Fibroblast of skin of left biceps (primary cell): ENCODE results near the gene KLHL29.

Experiments
- DNase-seq, 2 experiments: peaks; one replicate each; pipeline ENCODE4 v3.0.0-alpha.2; 2013; ENCODE audit warnings: low read depth in 2 of 2

Gene KLHL29

DNA sequence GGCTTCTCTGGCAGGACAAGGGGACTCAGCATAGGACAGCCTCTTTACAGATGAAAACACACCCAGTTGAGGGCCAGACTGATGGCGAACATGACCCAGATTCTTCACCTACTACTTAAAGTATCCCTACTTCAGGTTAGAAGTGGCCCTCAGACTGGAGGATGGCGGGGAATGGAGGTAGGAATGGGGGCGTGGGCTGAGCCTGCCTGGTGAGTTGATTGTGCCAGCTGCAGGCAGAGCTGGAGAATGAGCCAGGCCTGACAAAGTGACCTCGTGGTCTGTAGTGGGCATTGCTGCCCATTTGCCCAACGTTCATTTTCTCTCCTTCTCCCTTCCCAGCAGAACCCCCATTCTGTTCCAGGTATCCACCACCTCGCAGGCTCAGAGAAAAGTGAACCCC lies 186.1 kb downstream of the KLHL29 start:
- DNase-seq: no peak

DNA sequence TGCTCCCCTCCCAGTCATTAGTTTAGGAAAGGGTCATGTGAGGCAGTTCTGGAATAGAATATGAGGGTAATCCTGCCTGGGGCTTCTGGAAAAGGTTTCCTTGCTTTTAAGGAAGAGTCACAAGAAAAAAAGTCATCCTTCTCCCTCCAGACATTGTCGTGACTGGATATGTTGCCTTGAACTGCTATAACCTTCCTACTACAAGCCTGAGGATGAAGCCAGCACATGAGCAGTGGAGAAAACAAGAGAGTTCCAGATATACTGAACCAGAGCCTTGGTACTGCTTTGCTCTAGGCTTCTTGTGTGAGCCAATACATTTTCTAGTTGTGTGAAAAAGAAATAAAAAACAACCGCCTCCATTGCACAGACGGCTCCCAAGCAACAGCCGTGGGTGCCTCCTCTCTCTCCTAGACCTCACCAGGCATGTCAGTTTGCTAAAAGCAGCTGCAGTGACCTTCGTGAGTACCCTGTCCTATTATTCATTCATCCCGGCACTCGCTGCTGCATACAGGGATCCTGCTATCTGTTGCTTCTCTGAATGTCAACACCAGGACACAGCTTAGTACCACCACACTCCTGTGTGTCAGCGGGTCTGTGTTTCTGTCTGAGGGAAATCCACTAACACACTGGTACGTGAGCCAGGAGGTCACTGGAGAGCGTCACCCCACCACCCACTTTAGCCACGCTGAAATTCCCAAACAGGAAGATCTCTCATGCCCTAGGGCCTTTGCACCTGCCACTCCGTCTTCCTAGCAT lies 186.7 kb downstream of the KLHL29 start:
- no peak for DNase-seq

DNA sequence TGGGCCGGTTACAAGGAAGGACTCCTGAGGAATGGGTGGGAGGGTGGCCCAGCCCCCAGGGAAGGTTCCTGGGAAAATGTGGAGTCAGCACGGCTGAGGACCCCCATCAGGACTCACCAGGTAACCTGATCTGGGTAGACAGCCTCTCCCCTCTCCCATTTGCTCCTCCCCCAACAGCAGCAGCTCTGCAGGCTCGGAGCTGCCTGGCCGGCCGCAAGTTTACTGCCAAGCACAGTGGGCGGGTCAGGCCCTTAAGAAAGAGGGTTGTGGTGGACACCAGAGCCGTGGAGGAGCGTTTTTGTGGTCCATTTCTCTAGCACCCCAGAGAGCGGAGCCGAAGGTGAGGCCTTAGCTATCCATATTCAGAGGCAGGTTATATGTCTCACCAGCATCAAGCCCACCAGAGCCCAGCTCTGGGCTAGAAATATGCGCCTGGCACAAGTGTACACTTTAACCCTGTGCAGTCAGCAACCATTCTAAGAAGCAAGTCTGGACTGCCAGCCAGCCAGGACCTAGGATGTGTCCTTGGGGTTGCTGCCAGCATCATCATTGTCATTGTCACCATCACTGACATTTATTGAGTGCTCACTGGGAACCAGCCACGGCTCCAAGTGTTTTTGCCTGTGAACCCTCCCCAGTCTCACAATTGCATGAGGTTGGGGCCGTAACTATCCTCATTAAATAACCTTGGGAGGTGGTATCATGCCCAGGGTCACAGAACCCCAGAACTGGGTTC lies 190.1 kb downstream of the KLHL29 start:
- no peak for DNase-seq

DNA sequence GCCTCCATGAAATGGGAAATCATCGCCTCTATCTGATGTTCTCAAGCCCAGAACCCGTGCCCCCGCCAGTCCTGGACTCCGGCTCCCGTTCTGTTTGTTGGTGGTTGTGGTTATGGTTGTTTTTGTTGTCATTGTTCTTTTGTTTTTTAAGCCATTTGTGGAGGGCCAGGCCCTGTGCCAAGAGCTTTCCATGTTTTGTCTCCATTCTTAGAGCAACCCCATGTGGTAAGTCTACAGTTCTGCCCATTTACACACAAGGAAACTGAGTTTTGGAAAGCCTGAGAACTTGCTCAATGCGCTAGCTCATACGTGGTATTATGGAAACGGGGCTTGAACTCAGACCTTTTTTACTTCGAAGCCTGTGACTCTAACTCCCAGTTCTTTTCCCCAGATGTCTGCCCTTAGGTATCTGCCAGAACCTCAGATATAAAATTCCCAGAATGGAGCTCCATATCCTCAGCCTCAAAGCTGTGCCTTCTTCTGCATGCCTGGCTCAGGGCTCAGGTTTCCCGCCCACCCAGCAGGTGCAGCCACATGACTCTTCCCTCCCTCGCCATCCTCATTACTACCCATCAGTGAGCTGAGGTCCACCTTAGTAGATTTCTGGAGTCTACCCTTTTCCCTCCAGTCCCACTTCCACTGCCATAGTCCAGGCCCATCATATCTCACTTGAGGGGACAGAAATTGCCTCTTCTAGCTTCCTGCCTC lies 194.1 kb downstream of the KLHL29 start:
- no peak for DNase-seq

DNA sequence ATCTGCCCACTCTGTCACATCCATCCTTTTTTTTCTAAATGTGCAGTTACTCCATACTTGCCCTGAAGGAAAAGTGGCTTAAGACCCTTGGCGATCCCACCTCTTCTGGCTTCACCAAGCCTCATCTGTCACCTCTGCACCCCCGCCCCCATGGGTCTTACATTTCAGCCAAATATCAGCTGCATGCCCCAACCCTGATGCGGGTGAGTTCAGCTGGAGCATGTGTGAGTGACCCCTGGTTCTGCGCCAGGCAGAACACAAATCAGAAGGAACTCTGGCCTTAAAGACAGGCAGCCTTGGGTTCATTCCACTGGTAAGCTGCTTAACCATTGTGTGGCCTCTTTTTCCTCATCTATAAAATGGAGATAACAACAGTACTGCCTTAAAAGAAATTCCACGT lies 194.7 kb downstream of the KLHL29 start:
- no peak for DNase-seq

DNA sequence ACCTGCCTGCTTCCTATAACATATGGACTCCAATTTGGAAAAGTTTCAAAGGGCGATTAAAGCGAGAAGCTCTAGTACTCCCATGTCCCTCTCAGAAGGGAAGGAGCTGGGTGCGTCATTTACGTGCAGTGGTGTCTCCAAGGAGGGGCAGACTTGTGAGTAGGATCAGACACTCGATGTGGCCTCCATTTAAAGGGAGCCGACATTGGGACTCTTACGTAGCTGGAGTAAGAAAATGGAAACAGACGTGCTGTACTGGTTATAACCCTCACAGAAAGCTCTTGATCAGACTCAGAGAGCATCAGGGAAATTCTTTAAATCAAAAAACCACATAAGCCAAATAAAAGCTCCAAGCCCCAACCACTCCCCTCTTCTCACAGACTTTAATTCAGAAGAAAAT lies 198.5 kb downstream of the KLHL29 start:
- no peak for DNase-seq

DNA sequence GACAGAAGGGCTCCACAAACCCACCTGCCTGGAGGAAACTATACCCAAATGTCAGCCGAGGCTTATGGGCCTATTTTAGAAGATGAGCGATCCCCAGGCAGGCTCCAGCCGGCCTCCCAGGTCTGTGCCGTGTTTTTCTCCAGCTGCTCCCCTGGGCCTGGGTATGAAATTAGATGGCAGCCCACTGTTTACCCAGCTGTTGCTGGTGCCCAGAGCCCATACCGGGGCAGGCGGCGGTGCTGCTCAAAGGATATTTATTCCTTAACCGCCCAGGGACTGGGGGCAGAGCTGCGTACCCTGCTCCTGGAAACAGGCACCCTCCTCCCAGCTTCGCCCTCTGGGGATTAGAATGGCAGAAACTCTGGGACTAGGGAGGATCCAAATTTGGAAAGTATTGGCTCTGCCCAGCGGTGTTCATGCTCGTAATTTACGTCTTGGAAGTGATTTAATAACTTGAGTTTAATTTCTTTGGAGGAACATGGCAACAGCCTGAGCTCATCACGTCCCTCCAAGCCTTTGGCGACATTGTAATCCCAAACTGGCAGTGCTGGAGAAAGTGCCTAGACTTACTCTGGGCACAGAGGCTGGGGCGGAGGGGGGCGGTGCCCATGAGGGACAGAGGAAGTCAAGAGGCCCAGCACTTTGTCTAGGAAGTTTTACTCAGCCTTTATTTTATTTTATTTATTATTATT lies 199.2 kb downstream of the KLHL29 start:
- no peak for DNase-seq

DNA sequence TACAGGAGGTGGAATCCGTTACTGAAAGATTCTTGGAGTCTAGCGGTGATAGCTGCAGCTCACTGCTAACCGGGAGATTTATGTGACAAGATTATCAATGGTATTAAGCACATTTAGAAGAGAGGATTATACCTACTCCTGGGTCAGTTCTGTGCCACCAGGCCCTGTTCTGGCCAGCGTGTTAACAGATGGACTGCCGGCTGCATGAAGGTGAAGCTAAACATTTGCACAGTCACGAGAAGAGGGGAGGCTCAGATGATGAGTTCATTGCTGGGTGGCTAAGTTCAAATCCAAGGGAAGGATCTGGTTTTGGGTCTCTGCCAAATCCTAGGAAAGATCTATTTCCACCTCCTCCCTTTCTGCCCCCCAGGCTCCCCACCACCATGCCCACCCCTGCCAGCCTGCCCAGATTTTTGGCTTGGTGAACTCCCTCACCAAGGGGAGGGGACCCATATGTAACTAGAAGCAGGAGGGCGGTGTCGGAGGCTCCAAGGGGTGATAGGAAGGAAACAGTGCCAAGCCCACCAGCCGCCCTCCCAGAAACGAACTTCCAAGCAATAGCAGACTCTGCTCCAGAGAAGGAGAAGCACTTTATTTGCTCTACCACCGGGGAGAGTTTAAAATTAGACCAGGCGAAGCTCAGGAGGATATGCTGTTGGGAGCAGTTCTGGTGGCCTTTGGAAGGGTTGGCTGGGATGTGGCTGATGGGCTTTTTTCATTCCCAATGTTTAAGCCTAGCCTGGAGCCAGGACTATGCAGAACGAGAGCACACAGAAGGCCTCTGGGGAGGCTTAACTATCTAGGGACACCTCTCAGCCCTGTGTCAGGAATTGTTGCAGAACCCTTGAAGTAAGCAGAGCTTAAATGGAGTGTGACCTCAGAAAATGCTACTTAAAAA lies 200.5 kb downstream of the KLHL29 start:
- DNase-seq: no peak

DNA sequence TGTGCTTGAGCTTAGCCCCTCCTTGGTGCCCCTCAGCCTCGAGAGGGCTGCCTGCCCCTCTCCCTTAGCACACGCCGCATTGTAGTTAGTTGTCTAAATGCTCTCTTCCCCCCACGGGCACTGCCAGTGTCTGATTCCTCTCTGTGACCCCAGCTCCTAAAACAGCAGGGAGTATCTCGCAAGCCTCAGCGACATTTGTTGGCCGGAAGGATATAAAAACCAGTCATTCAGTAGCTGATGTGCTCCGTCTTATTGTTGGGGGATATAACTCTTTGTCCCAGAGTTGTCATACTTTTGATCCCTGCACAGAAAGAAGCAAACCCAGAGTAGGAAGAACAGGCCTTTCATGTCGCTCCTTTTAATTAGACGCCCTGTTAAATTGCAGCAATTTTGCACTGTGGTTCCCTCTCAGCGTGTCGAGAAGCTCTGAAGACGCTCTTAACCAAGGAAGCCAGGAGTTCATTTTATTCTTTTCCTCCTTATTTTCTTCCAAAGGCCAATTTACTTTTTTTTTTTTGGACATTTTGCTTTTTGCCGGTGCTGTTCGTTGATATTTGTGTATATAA lies 201.8 kb downstream of the KLHL29 start:
- no peak for DNase-seq

DNA sequence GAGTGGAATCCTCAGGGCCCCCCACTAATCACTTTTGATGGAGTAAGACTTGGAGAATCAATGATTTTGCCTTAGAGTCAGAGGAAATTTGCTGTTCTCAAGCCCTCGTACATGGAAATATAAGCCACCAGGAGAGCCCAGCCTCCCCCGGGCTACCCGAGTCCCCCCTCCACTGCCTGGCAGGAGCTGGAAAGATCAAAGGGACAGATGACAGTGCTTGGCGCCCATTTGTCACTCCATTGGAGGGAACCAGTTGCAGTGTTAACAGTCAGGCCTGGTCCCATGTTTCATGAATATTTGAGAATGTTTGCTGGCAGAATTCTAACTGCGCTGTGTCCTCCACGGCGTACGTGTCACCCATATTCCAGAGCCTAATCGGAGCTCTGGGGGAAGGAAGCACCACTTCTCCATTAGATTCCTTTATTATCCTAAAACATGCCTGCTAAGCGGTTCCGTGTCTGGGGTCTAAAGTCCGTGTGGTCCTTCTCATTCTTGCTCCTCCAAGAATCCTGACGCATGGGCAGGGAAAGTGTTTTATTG lies 202.4 kb downstream of the KLHL29 start:
- DNase-seq: no peak

DNA sequence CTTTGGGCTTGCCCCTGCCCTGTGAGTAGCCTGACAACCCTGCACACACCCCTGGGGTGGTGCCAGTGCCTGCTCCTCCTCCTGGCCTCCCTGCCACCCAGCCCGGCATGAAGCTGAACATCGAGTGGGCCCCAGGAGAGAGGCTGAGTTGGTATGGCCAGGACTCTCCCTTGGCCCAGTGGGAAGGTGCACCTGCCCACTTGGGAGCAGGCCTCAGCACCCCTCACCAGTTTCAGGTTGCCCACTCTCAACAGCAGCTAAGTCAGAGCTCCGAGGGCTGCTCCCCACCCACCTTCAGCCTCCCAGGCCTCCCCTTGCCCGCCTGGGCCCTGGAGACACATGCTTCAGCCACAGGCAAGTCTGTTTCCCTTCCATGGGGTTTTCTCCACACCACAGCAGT lies 203.1 kb downstream of the KLHL29 start:
- no peak for DNase-seq

DNA sequence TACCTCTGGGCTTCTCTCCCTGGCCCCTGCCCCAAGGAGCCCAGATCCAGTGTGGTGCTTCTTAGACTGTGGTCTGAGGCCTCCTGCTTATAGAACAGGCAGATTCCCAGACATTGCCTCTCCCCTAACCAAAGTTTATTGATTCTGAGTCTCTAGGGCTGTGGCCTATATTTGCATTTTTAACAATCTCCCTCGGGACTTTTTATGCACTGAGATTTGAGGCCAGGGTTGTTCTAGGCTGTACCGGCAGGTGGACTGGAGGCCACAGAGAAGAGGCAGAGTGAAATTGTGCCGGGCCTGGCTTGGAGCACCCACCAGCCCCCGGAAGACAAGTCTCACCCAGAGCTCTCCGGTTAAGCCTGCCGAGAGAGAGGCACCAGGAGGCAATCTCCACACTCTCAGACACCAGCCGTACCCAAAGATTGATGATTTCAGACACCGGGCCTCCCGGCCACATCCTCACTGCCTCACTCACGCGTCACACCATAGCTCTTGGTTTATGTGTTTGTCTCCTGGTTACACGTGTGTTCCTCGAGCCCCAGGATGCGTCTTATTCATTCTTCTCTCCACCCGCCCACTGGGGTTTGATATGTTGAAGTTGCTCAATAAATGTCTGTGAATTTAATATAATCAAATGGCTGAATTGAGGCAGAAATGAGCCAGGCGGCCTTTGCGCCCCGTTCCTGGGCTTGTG lies 203.7 kb downstream of the KLHL29 start:
- no peak for DNase-seq

DNA sequence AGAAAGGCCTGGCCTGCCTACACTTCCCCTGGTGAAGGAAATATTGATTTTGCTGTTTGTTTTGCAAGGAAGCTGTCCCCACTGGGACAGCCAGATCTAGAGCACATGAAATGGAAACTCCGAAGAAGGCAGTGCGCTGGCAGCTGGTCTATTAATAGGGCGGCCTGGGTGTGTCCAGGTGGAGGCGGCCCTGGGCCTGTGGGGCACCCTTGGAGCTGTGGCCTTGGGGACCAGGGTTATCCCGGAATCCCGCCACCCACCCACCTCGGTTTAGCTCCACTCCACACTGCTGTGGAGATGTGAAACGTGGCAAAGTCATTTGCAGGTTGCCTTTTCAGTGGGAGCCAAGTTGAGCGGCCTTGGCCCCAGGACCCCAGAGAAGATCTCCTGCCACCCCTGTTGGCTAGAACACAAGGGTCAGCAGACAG lies 204.3 kb downstream of the KLHL29 start:
- no peak for DNase-seq

DNA sequence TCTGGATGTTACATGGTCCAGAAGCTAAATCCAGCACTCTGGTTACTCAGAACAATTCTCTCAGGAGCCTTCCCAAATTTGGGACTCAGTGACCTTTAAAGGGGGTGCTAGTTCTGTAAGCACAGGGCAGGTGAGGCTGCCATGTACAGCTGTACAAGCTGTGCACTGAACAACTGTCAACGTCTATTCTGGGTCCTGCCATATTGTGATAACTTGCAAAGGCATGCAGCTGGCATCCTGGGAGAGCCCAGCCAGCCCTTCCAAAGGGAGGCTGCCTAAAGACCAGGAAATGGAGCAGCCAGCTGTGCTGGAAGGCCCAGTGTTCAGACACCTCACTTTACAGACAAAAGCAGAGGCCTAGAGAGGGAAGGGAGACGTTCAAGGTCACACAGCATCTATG lies 204.8 kb downstream of the KLHL29 start:
- no peak for DNase-seq

DNA sequence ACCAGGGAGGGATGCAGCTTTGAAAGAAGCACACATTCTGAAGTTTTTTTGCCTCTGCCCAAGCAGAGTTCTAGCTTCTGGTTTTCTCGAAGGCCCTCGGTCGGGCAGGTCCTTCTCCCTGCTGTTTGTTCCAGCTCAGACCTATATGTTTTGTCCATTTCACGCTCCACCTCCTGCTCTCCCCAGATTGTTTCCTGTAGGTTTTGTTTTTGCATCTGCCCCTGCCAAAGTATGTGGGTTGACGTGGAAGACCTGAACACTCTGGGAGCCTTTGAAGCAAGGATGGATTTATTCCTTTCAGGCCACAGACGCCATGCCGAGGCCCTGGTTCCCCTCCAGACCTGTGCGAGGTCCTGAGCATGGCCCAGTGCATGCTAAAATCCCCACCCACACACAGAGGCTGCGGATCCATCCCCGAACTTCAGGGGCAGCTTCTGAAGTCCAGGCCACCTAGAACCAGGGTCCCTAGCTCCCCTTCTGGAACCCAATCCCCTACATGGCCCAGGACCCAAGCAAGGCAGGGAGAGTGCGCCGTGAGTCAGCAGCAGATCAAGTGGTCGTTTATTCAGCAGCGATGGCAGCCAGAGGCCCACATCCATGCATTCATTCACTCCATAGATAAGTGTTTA lies 205.4 kb downstream of the KLHL29 start:
- DNase-seq: no peak

DNA sequence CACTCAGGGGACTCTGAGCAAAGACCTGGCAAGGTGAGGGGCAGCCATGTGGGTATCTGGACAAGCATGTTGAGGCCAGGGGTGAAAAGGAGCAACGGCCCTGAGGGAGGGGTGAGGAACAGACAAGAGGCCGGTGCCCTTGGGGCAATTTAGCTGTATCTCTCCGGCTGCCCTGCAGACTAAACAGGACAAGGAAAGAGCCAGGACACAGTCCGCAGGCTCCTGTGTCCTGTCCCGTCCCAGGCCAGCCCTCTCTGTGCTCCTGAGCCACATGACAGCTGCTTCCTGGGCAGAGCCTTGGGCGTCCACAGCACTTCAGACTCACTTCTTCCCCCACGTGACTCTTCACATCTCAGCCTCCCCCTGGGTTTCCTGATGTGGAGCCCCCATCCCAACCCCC lies 206.1 kb downstream of the KLHL29 start:
- DNase-seq: no peak

DNA sequence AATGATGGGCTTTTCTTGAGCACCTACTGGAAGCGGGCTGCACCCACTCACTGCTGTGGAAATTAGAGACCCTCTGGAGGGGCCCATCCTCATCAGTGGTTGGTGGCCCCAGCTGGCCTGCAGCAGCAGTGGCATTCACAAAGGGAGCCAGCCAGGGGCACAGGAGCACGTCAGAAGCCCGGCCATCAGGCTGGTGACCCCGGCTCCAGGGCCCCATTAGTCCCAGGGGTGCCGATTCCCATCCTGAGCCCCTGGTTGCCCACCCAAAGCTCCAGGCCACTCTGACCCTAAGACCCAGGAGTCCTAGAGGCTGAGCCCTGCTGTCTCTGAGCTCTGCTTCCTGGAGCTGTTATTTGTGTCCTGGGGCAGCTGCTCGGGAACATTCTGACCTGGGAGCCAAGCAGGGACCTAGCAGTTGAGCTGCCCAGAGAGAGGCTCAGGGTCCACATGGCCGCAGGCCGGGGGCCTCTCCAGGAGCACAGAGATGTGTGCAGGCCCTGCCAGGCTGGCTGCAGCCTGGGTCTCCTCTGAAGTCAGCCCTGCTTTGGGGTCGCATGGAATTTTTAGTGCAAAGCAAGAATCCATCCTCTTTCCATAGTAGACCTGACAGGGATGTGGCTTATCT lies 207.2 kb downstream of the KLHL29 start:
- DNase-seq: no peak

DNA sequence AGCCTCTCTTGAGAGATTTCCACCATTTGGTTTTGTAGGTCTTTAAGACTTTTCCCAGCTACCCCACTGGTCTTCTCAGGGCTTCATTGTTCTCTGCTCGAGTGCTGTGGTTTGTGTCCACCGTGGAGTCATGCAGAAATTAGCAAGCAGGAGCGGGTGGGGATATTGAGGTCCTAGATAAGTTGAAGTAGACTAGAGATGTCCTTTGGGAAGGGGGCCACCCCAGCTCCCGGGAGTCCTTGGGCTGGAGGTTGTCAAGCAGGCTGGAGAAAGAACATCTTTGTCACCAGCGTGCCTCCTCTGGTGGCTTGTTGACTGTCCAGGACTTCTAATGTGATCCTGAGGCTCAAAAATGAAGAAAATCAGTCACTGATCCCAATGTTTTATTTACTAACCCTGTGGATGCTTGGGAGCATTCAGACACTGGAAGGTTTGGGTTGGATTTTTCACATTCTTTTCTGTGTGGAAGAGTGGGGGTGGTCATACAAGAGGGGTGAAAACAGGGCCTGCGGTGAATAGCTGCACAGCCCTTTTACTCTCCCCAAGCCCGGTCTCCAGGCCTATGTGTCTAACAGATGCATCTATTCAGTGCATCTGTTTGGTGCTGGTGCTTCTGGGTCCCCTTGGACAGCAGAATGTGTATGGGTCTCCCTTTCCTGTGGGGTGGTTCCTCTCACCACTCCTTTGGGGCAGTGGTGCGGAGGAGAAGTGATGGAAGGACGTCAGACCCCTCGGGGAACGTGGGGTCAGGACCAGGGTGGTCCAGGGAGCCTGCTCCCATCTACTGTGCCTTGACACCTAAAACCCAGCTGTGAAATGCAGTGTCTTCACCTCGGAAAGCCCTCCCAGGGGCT lies 208.1 kb downstream of the KLHL29 start:
- no peak for DNase-seq
